ENCODE measurements around the gene MBNL2.

DNA sequence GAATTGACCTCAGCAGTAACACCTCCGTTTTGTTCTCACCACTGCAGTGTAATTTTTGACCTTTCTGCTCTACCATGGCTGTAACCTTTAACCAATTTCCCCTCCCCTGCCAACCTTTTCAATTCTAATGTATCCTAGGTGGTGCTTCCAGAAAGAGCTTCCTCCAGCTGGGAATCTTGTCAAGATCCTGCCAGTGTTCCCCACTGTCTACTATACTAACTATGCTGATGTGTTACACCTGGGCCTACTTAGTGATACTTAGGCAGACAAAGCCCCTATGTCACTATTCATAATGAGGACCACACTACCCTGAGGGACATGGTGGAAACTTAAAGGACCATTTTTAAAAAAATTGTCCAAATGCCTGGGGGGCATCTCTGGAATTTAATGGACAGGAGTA lies 41.0 kb downstream of the MBNL2 start:
- TF ChIP-seq TCF7 (CRISPR knock-in tag; IDR thresholded peaks at IDR 0.05; ENCODE audit: low read depth): no peak
- TF ChIP-seq, protein P1, sequence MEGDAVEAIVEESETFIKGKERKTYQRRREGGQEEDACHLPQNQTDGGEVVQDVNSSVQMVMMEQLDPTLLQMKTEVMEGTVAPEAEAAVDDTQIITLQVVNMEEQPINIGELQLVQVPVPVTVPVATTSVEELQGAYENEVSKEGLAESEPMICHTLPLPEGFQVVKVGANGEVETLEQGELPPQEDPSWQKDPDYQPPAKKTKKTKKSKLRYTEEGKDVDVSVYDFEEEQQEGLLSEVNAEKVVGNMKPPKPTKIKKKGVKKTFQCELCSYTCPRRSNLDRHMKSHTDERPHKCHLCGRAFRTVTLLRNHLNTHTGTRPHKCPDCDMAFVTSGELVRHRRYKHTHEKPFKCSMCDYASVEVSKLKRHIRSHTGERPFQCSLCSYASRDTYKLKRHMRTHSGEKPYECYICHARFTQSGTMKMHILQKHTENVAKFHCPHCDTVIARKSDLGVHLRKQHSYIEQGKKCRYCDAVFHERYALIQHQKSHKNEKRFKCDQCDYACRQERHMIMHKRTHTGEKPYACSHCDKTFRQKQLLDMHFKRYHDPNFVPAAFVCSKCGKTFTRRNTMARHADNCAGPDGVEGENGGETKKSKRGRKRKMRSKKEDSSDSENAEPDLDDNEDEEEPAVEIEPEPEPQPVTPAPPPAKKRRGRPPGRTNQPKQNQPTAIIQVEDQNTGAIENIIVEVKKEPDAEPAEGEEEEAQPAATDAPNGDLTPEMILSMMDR (IDR thresholded peaks at IDR 0.05): no peak
